B cell (primary cell): ENCODE data around the gene GLCE.

Source experiments
- EZH2 ChIP-seq: IDR thresholded peaks from 2 replicates; pipeline ENCODE4 v1.6.1; 2012; ENCODE audit warnings: borderline replicate concordance, low read depth, mild to moderate bottlenecking, moderate library complexity, low read length; ENCODE audit not compliant: insufficient read depth, poor library complexity, severe bottlenecking
- TF ChIP-seq, protein P1 (sequence below): fragments of 200-600 bp; IDR thresholded peaks from one replicate; pipeline ENCODE4 v1.8.0; 2022; ENCODE audit warnings: antibody characterized with exemption, mild to moderate bottlenecking

DNA sequence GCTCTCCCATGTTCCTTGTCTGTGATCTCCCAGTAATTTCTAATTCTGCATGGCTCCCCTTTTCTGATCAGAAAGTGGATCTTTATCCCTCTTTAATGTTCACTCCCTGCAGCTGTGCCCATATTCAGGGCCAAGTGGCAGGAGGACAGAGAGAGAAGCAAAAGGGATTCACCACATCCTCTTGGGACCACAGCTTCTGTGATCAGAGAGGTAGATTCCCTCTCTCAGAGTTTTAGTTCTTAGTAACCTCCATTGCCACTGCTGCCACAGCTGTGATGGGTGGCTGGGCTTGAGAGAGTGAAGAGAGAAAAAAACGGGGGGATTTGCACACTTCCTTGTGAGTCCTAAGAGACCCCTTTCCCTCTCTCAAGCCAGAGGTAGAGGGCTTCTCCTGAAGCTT lies 49.2 kb downstream of the GLCE start:
- no peak for TF ChIP-seq EZH2
- TF ChIP-seq, protein P1, sequence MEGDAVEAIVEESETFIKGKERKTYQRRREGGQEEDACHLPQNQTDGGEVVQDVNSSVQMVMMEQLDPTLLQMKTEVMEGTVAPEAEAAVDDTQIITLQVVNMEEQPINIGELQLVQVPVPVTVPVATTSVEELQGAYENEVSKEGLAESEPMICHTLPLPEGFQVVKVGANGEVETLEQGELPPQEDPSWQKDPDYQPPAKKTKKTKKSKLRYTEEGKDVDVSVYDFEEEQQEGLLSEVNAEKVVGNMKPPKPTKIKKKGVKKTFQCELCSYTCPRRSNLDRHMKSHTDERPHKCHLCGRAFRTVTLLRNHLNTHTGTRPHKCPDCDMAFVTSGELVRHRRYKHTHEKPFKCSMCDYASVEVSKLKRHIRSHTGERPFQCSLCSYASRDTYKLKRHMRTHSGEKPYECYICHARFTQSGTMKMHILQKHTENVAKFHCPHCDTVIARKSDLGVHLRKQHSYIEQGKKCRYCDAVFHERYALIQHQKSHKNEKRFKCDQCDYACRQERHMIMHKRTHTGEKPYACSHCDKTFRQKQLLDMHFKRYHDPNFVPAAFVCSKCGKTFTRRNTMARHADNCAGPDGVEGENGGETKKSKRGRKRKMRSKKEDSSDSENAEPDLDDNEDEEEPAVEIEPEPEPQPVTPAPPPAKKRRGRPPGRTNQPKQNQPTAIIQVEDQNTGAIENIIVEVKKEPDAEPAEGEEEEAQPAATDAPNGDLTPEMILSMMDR = no peak
